Stimulated activated CD4-positive, alpha-beta T cell treated with anti-CD3 and anti-CD28 coated beads, TNF-alpha, amount 100 ng/mL, for 4 hours (primary cell): ENCODE data around the gene C15orf40.
A peak's percentile ranks its signal among the peaks of the same experiment; 100 is the strongest.
"Not testable (repeated sequence)": the region's sequence is repeated elsewhere in the genome, so short reads cannot be mapped to it uniquely, and the experiment has no call there.

Experiments
- DNase-seq, 3 experiments: peaks; one replicate each; pipeline ENCODE4 v3.0.0-alpha.2; 2020; ENCODE audit warnings: low read depth in 3 of 3

The C15orf40 gene

DNA sequence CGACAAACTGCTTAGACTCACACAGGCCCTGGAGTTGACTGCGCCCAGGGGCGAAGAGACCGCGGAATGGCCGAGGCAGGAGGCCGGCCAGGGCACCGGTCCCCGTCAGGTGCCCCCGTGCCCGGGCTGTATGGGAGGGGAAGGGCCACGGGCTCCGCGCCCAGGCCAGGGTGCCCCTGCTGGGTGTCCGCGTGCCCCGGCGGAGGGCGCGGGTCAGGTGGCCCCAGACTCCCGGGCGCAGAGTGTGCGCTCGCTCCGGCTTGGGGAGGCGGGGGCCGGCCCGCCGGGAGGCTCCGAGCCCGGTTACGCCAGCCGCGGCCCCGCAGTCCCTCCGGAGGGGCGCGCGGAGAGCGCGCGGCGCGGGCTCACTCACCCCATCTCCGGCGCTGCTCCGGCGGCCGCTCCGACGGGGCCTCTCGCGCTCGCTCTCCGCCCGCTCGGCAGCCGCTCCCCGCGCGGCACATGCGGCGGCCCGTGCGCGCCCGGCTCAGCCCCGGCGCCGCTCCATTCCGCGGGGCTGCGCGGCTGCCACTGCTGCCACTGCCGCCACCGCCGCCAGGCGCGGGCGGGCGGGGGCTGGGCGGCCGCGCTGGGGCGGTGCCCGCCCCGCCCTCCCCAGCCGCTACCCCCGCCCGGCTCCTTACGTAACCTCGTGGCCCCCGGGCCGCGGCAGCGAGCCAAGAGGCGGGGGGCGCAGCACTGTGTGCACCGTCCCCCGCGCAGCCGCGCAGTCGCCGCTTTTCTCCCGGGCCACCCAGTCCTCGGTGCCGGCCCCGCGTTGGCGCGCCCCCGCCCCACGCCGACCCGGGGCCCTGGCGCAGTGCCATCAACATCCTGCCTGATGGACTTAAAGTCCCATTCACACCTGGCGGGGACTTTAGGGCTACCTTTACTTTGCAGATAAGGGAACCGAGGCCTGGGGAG lies 59.0 kb downstream of the C15orf40 start, which contains the start of gene HOMER2:
Gene HOMER2, minus strand, starts transcription at position 563 of the 924 bp plus-strand sequence. Its CDS starts 185 bp downstream, at position 378.
- peak in 1 of 3 experiments; percentile 5 for DNase-seq

DNA sequence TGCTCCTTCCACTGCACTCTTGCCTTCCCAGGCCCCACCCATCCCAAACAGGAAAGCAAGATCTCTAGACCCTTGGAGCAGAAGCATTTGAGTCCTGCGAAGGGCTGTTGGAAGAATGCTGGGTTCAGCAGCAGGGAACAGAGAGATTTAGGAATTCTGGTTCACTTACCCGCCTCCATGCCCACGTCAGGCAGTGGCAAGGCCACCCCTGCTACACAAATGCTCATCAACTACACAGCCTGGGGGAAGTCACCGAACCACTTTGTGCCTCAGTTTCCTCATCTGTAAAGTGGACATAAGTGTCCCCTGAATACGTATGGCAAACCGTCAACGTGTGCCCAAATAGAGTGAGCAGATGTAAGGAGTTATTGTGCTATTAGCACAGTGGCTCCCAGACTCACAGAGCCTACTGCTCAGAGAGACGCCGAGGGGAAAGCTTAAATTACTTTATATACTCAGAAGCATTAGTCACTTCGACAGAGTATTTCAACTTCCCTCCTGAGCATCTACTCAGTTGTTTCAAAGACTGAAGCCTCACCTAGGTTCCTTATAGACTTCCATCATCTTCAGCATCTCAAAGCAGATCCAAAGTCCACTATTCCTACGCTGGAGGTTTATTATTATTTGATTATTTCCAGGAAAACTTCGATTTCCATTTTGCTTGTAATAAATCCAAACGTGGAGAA lies 59.8 kb downstream of the C15orf40 start:
- no peak for DNase-seq

GRCh38 chr15:82950746-82951370 lies 60.6 kb downstream of the C15orf40 start:
- no peak for DNase-seq

GRCh38 chr15:82950295-82950694 lies 61.1 kb downstream of the C15orf40 start:
- no peak for DNase-seq

- DNase-seq: no peak
Observed at GRCh38 chr15:82946155-82946701, 65.2 kb downstream of the C15orf40 start.

DNA sequence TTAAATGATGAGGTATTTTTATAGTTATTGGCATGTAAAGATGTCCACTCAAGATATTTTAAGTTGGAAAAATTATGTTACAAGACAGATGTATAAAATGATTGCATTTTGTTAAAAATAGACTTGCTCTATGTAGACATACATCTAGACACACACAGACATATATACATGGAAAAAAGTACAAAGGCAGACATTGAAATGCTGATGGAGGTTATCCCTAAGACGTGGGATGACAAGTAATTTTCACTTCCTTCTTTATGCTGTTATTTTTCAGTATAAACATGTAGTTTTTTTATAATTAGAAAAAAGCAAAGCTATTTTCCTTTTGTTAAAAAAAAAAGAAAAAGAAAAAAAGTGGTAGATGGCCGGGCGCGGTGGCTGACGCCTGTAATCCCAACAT lies 66.1 kb downstream of the C15orf40 start:
- no peak for DNase-seq

DNA sequence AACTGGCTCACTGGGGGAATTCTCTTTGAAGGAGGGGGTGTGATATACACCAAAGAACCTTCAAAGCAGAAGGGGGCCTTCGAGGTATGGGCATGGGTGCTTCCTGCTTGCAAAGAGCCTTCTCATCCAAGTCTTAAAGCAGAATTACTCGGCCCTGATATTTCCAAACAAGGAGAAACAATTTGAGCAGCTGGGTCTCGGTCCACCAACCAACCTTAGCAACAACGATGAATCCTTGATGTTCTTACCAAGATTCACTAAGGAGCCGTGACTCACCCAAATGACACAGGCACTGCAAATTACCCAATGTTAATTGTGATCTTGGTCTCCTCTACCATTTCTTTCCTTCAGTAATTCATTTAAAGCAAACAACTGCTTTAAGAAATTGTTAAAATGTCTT lies 66.6 kb downstream of the C15orf40 start:
- DNase-seq: no peak

DNA sequence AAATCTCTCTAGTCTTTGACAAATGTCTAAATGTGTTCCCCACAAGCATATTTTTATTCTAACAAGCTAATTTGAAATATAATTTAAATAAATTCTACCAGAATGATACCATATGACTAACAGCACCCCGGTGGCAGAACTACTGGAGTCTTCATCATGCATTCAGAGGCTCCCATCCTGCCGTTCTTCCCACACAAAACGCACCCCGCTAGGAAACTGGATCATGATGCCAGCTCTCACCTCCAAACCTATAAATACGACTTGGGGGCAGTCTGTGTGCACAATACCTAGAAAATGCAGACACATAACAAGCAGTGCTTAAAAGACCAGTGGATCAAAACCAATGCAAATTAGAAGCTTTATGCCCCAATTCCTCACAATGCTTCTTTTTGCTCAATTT lies 67.4 kb downstream of the C15orf40 start:
- DNase-seq: no peak

DNA sequence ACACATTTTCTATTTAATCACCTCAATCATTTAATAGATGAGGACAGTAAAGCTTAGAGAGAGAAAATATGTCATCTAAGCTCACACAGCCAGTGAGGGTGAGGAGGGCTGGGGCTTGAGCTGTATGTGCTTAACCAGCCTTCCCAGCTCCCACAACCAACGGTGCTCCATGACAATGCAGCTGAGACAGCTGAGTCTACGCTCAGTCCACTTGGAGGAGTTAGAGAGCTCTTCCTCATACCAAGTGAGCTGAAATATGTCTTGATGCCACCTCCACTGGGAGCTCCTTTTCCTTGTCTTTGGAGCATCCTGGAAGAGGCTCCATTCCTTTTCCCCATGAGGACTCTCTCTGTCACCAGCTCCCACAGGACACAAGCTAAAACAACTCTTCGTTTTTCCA lies 68.3 kb downstream of the C15orf40 start:
- DNase-seq: no peak

DNA sequence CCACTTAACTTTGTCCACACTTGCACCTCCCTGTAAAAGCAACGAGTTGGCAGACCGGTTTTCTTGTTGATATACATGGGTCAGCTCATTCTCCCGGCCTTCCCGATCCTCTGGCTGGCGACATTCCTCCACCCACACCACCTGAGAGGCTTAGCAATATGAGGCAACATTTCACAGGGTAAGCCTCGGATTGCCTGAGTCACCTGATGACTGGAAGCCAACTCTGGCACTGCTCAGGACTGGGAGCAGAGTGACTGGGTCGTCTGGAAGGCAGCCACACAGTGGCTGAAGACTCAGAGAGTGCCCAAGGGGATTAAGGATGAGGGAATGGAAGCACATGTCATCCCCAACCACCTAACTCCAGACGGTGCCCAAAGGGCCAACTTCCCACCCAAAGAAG lies 68.7 kb downstream of the C15orf40 start:
- DNase-seq: no peak

DNA sequence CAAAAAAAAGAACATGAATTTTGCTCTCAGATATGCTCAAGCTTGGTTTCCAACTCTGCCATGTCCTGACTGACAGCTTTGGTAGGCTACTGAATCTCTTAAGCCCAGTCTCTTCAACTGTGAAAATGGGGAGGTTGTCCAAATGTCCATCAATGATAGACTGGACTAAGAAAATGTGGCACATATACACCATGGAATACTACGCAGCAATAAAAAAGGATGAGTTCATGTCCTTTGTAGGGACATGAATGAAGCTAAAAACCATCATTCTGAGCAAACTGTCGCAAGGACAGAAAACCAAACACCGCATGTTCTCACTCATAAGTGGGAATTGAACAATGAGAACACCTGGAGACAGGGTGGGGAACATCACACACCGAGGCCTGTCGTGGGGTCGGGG lies 71.8 kb downstream of the C15orf40 start:
- not testable (repeated sequence) for DNase-seq
